HG03520 (cell line): Measurements from ENCODE around the gene TMEM151A.
"Not testable (repeated sequence)": the region's sequence is repeated elsewhere in the genome, so short reads cannot be mapped to it uniquely, and the experiment has no call there.

Experiments
- ATAC-seq: cut with Tn5 transposase; IDR thresholded peaks from one replicate; pipeline ENCODE4 v1.9.1; 2021; ENCODE audit warnings: mild to moderate bottlenecking, moderate library complexity; ENCODE audit not compliant: unreplicated experiment

The TMEM151A gene

GRCh38 chr11:66267039-66267378, 24.7 kb upstream of the TMEM151A start:
- ATAC-seq = no peak

- peak; percentile 26 for ATAC-seq
Measured at GRCh38 chr11:66267379-66268243, 24.1 kb upstream of the TMEM151A start.

GRCh38 chr11:66268244-66268951, 23.3 kb upstream of the TMEM151A start, which contains the start of gene RAB1B:
Gene RAB1B (plus strand): TSS chr11:66268639. CDS start chr11:66268680, 41 bp downstream.
- ATAC-seq = peak; percentile 78

GRCh38 chr11:66268952-66269905, 22.5 kb upstream of the TMEM151A start:
- ATAC-seq = no peak

GRCh38 chr11:66271816-66272215, 19.9 kb upstream of the TMEM151A start:
- ATAC-seq = no peak

- ATAC-seq = no peak
Measured at GRCh38 chr11:66272596-66272995, 19.1 kb upstream of the TMEM151A start.

- no peak for ATAC-seq
Measured at GRCh38 chr11:66274219-66274618, 17.5 kb upstream of the TMEM151A start.

GRCh38 chr11:66275396-66275795, 16.3 kb upstream of the TMEM151A start:
- ATAC-seq = no peak

- ATAC-seq = no peak
Measured at GRCh38 chr11:66275984-66276612, 15.6 kb upstream of the TMEM151A start.

GRCh38 chr11:66276619-66277018, 15.1 kb upstream of the TMEM151A start:
- ATAC-seq = not testable (repeated sequence)

GRCh38 chr11:66277064-66277463, 14.6 kb upstream of the TMEM151A start:
- not testable (repeated sequence) for ATAC-seq

GRCh38 chr11:66277471-66278362, 14.0 kb upstream of the TMEM151A start, which contains the start of gene CNIH2:
Gene CNIH2 (plus strand): TSS chr11:66278175. CDS start chr11:66278457, 282 bp downstream.
- no peak for ATAC-seq

GRCh38 chr11:66278363-66279091, 13.2 kb upstream of the TMEM151A start:
- ATAC-seq = no peak

GRCh38 chr11:66279092-66279734, 12.5 kb upstream of the TMEM151A start:
- ATAC-seq = no peak

GRCh38 chr11:66280428-66280827, 11.3 kb upstream of the TMEM151A start:
- ATAC-seq = no peak

- no peak for ATAC-seq
Measured at GRCh38 chr11:66281001-66281400, 10.7 kb upstream of the TMEM151A start.

GRCh38 chr11:66281776-66282467, 9.8 kb upstream of the TMEM151A start:
- no peak for ATAC-seq
